ENCODE results near the gene WFDC10A.
"Not testable (repeated sequence)": the region's sequence is repeated elsewhere in the genome, so short reads cannot be mapped to it uniquely, and the experiment has no call there.

WFDC10A gene

GRCh38 chr20:45647441-45648050 lies 18.0 kb downstream of the WFDC10A start:
- H4K20me1 ChIP-seq (ENCODE audit: insufficient read depth) = no peaks in the 10 kb centered on the region
- no peak overlapping the region for H3K9ac ChIP-seq
- no peak overlapping the region for H3K27ac ChIP-seq
- no peaks in the 10 kb centered on the region for H3K79me2 ChIP-seq (ENCODE audit: insufficient read depth, low read depth)
- no peaks in the 10 kb centered on the region for H3K36me3 ChIP-seq (ENCODE audit: insufficient read depth)
- no peak for TF ChIP-seq CTCF (conservative IDR thresholded peaks at IDR 0.05; ENCODE audit: low read depth, low read length)
- no peak overlapping the region for H3K4me2 ChIP-seq
- H3K4me1 ChIP-seq (ENCODE audit: low read depth, poor library complexity, severe bottlenecking) = no peaks in the 10 kb centered on the region
- H3K4me3 ChIP-seq (IDR thresholded peaks at IDR 0.05; ENCODE audit: insufficient read depth, low read depth, low read length) = no peak overlapping the region
- H3K27me3 ChIP-seq (ENCODE audit: insufficient read depth, low read depth) = no peaks in the 10 kb centered on the region
- no peak overlapping the region for H2AFZ ChIP-seq (ENCODE audit: low read depth)

GRCh38 chr20:45649312-45649863 lies 19.8 kb downstream of the WFDC10A start:
- Histone ChIP-seq H3K27me3 (ENCODE audit: insufficient read depth, low read depth) (no peaks in the 10 kb centered on the region), H3K4me3 (IDR thresholded peaks at IDR 0.05; ENCODE audit: insufficient read depth, low read depth, low read length) (no peak overlapping the region), H3K4me2 (no peak overlapping the region), H4K20me1 (ENCODE audit: insufficient read depth) (no peaks in the 10 kb centered on the region), H2AFZ (ENCODE audit: low read depth) (no peak overlapping the region), H3K79me2 (ENCODE audit: insufficient read depth, low read depth) (no peaks in the 10 kb centered on the region), H3K27ac (no peak overlapping the region), H3K4me1 (ENCODE audit: low read depth, poor library complexity, severe bottlenecking) (no peaks in the 10 kb centered on the region), H3K9ac (no peak overlapping the region), H3K36me3 (ENCODE audit: insufficient read depth) (no peaks in the 10 kb centered on the region)
- TF ChIP-seq CTCF (conservative IDR thresholded peaks at IDR 0.05; ENCODE audit: low read depth, low read length) = no peak

GRCh38 chr20:45651726-45652125 lies 22.2 kb downstream of the WFDC10A start:
- H3K79me2 ChIP-seq (ENCODE audit: insufficient read depth, low read depth); H3K27ac ChIP-seq; H3K9ac ChIP-seq; H3K4me3 ChIP-seq (IDR thresholded peaks at IDR 0.05; ENCODE audit: insufficient read depth, low read depth, low read length); H4K20me1 ChIP-seq (ENCODE audit: insufficient read depth); H3K4me2 ChIP-seq; H2AFZ ChIP-seq (ENCODE audit: low read depth); H3K27me3 ChIP-seq (ENCODE audit: insufficient read depth, low read depth); H3K4me1 ChIP-seq (ENCODE audit: low read depth, poor library complexity, severe bottlenecking); H3K36me3 ChIP-seq (ENCODE audit: insufficient read depth): not testable (repeated sequence)

GRCh38 chr20:45657038-45657437 lies 27.5 kb downstream of the WFDC10A start:
- H3K27ac ChIP-seq; H2AFZ ChIP-seq (ENCODE audit: low read depth); H3K36me3 ChIP-seq (ENCODE audit: insufficient read depth); H3K79me2 ChIP-seq (ENCODE audit: insufficient read depth, low read depth); H3K4me1 ChIP-seq (ENCODE audit: low read depth, poor library complexity, severe bottlenecking); H3K4me2 ChIP-seq; H3K27me3 ChIP-seq (ENCODE audit: insufficient read depth, low read depth); H3K4me3 ChIP-seq (IDR thresholded peaks at IDR 0.05; ENCODE audit: insufficient read depth, low read depth, low read length); H4K20me1 ChIP-seq (ENCODE audit: insufficient read depth); H3K9ac ChIP-seq: not testable (repeated sequence)

- Histone ChIP-seq H2AFZ (ENCODE audit: low read depth) (no peak within 1 kb of the TSS), H3K4me1 (ENCODE audit: low read depth, poor library complexity, severe bottlenecking) (no peaks in the 10 kb centered on the region), H3K27me3 (ENCODE audit: insufficient read depth, low read depth) (no peaks in the 10 kb centered on the region), H3K4me3 (IDR thresholded peaks at IDR 0.05; ENCODE audit: insufficient read depth, low read depth, low read length) (no peak within 1 kb of the TSS), H3K79me2 (ENCODE audit: insufficient read depth, low read depth) (no peaks in the 10 kb centered on the region), H3K36me3 (ENCODE audit: insufficient read depth) (no peaks in the 10 kb centered on the region), H4K20me1 (ENCODE audit: insufficient read depth) (no peaks in the 10 kb centered on the region), H3K4me2 (no peak within 1 kb of the TSS), H3K27ac (no peak within 1 kb of the TSS), H3K9ac (no peak within 1 kb of the TSS)
- no peak for TF ChIP-seq CTCF (conservative IDR thresholded peaks at IDR 0.05; ENCODE audit: low read depth, low read length)
Observed at GRCh38 chr20:45670139-45670538, 40.6 kb downstream of the WFDC10A start, which contains the start of gene WFDC11. Gene WFDC11 (minus strand): TSS chr20:45670239. CDS start chr20:45650600, 19,639 bp downstream.
